WERI-Rb-1 (cell line): ENCODE results near the gene OTOL1.
"Not testable (repeated sequence)": the region's sequence is repeated elsewhere in the genome, so short reads cannot be mapped to it uniquely, and the experiment has no call there.

ENCODE experiments used
- DNase-seq: peaks from one replicate; pipeline ENCODE4 v3.0.0-alpha.2; 2020
- H3K27ac ChIP-seq: fragments of 250-450 bp; sonication (Bioruptor Pico); 2 replicates; pipeline ENCODE4 v1.5.1; 2020; ENCODE audit warnings: mild to moderate bottlenecking, moderate library complexity
- H3K27me3 ChIP-seq: fragments of 250-450 bp; sonication (Bioruptor Pico); 2 replicates; pipeline ENCODE4 v1.5.1; 2021; ENCODE audit warnings: mild to moderate bottlenecking, low read depth, moderate library complexity; ENCODE audit not compliant: insufficient read depth, severe bottlenecking
- H3K36me3 ChIP-seq: fragments of 250-450 bp; sonication (Bioruptor Pico); 2 replicates; pipeline ENCODE4 v1.5.1; 2020; ENCODE audit warnings: mild to moderate bottlenecking, moderate library complexity
- H3K4me3 ChIP-seq: 2 replicates; pipeline ENCODE4 v1.5.1; 2011; ENCODE audit warnings: low read depth, mild to moderate bottlenecking, control low read depth, low read length
- H3K9me3 ChIP-seq: fragments of 250-450 bp; sonication (Bioruptor Pico); 2 replicates; pipeline ENCODE4 v1.5.1; 2021; ENCODE audit warnings: mild to moderate bottlenecking, moderate library complexity; ENCODE audit not compliant: severe bottlenecking
- CTCF ChIP-seq: IDR thresholded peaks from 2 replicates; pipeline ENCODE4 v1.5.1; 2011; ENCODE audit warnings: low read depth, mild to moderate bottlenecking, control low read depth, inconsistent platforms, low read length

OTOL1 gene

GRCh38 chr3:161471211-161471610, 25.4 kb upstream of the OTOL1 start:
- Histone ChIP-seq H3K4me3 (no peak overlapping the region), H3K27me3 (no peaks in the 10 kb centered on the region), H3K36me3 (no peaks in the 10 kb centered on the region), H3K9me3 (no peaks in the 10 kb centered on the region), H3K27ac (no peak overlapping the region)
- no peak for TF ChIP-seq CTCF
- DNase-seq: no peak

- no peak overlapping the region for H3K27ac ChIP-seq
Measured at GRCh38 chr3:161474139-161474538, 22.5 kb upstream of the OTOL1 start.

GRCh38 chr3:161474741-161475140, 21.9 kb upstream of the OTOL1 start:
- DNase-seq: no peak
- Histone ChIP-seq H3K27ac (no peak overlapping the region), H3K4me3 (no peak overlapping the region), H3K9me3 (no peaks in the 10 kb centered on the region), H3K27me3 (no peaks in the 10 kb centered on the region), H3K36me3 (no peaks in the 10 kb centered on the region)
- no peak for TF ChIP-seq CTCF

More at GRCh38 chr3:161474139-161474538, 22.5 kb upstream of the OTOL1 start:
- Histone ChIP-seq H3K36me3 (no peaks in the 10 kb centered on the region), H3K4me3 (no peak overlapping the region), H3K9me3 (no peaks in the 10 kb centered on the region), H3K27me3 (no peaks in the 10 kb centered on the region)
- no peak for TF ChIP-seq CTCF
- DNase-seq: no peak

- H3K27me3 ChIP-seq: no peaks in the 10 kb centered on the region
- TF ChIP-seq CTCF: no peak
- no peaks in the 10 kb centered on the region for H3K9me3 ChIP-seq
- H3K36me3 ChIP-seq: no peaks in the 10 kb centered on the region
- DNase-seq: no peak
- no peak overlapping the region for H3K27ac ChIP-seq
- no peak overlapping the region for H3K4me3 ChIP-seq
Measured at GRCh38 chr3:161475206-161475605, 21.4 kb upstream of the OTOL1 start.

- TF ChIP-seq CTCF: no peak
- H3K36me3 ChIP-seq: no peaks in the 10 kb centered on the region
- no peaks in the 10 kb centered on the region for H3K27me3 ChIP-seq
- no peak overlapping the region for H3K27ac ChIP-seq
- no peak overlapping the region for H3K4me3 ChIP-seq
- DNase-seq: no peak
- no peaks in the 10 kb centered on the region for H3K9me3 ChIP-seq
Measured at GRCh38 chr3:161475905-161476304, 20.7 kb upstream of the OTOL1 start.

GRCh38 chr3:161484226-161484625, 12.4 kb upstream of the OTOL1 start:
- H3K27me3 ChIP-seq: no peaks in the 10 kb centered on the region
- no peak for TF ChIP-seq CTCF
- no peak overlapping the region for H3K27ac ChIP-seq
- no peak for DNase-seq
- H3K36me3 ChIP-seq: no peaks in the 10 kb centered on the region
- no peaks in the 10 kb centered on the region for H3K9me3 ChIP-seq
- no peak overlapping the region for H3K4me3 ChIP-seq

- H3K27me3 ChIP-seq, H3K9me3 ChIP-seq, H3K36me3 ChIP-seq, DNase-seq, H3K4me3 ChIP-seq, H3K27ac ChIP-seq: not testable (repeated sequence)
Measured at GRCh38 chr3:161488284-161488683, 8.3 kb upstream of the OTOL1 start.
